Amniotic epithelial cell (primary cell): ENCODE data around the gene CUBN.
A peak's percentile ranks its signal among the peaks of the same experiment; 100 is the strongest.

ENCODE experiments used
- DNase-seq: peaks from one replicate; pipeline ENCODE4 v3.0.0-alpha.2; 2010; ENCODE audit warnings: low read depth

The CUBN gene

GRCh38 chr10:17106991-17107390 is 22.6 kb downstream of the CUBN start:
- DNase-seq: no peak

GRCh38 chr10:17101910-17102266 is 27.7 kb downstream of the CUBN start:
- DNase-seq: no peak

GRCh38 chr10:17101257-17101909 is 28.2 kb downstream of the CUBN start:
- DNase-seq: no peak

- DNase-seq: no peak
These were observed 29.0 kb downstream of the CUBN start for GRCh38 chr10:17100586-17100985.

GRCh38 chr10:17098012-17098411 is 31.6 kb downstream of the CUBN start:
- DNase-seq: no peak

GRCh38 chr10:17094844-17095243 is 34.8 kb downstream of the CUBN start:
- no peak for DNase-seq

GRCh38 chr10:17092986-17093803 is 36.4 kb downstream of the CUBN start:
- no peak for DNase-seq

GRCh38 chr10:17092216-17092944 is 37.2 kb downstream of the CUBN start:
- no peak for DNase-seq

GRCh38 chr10:17088118-17088806 is 41.3 kb downstream of the CUBN start:
- DNase-seq: peak; percentile 48

- no peak for DNase-seq
These were observed 42.7 kb downstream of the CUBN start for GRCh38 chr10:17086865-17087367.

GRCh38 chr10:17085011-17085725 is 44.4 kb downstream of the CUBN start:
- DNase-seq: no peak

- no peak for DNase-seq
These were observed 45.4 kb downstream of the CUBN start for GRCh38 chr10:17084258-17084657.

GRCh38 chr10:17081431-17081830 is 48.2 kb downstream of the CUBN start:
- DNase-seq: no peak

- no peak for DNase-seq
These were observed 51.7 kb downstream of the CUBN start for GRCh38 chr10:17077890-17078289.

- no peak for DNase-seq
These were observed 52.2 kb downstream of the CUBN start for GRCh38 chr10:17077346-17077781.

GRCh38 chr10:17076626-17077345 is 52.8 kb downstream of the CUBN start:
- no peak for DNase-seq

- DNase-seq: peak; percentile 96
These were observed 53.9 kb downstream of the CUBN start for GRCh38 chr10:17075533-17076359.

- DNase-seq: no peak
These were observed 55.1 kb downstream of the CUBN start for GRCh38 chr10:17074541-17074847.

- DNase-seq: no peak
These were observed 55.7 kb downstream of the CUBN start for GRCh38 chr10:17073725-17074540.
